Adrenal gland (tissue), 12 donors: Measurements from ENCODE around the gene TM9SF4. TPM values are rescaled to one million over a fixed set of nuclear protein-coding genes. Genes with fewer than 3 reads are reported as not detected.
A peak's percentile ranks its signal among the peaks of the same experiment; 100 is the strongest.
"Not testable (repeated sequence)": the region's sequence is repeated elsewhere in the genome, so short reads cannot be mapped to it uniquely, and the experiment has no call there.

ENCODE experiments used
- DNase-seq, 7 donors: peaks; one replicate each; pipeline ENCODE4 v3.0.0-alpha.2; 2019 to 2020
- H3K27ac ChIP-seq, 5 donors: fragments of 200-600 bp; sonication (generic) in 4 of 5; 1 replicate in 3 of 5; 2 replicates in 2 of 5; pipeline versions ENCODE4 v1.5.1 to v1.8.0; 2016 to 2020; ENCODE audit warnings: mild to moderate bottlenecking in 1 of 5
- H3K27me3 ChIP-seq: fragments of 200-600 bp; 2 replicates; pipeline ENCODE4 v1.8.0; 2021
- H3K36me3 ChIP-seq, 2 donors: fragments of 200-600 bp; replicated peaks in 1 of 2; 1 replicate in 1 of 2; 2 replicates in 1 of 2; pipeline versions ENCODE4 v1.5.1 to v1.8.0; 2018 to 2022
- H3K4me1 ChIP-seq, 2 donors: fragments of 200-600 bp; replicated peaks in 1 of 2; 1 replicate in 1 of 2; 2 replicates in 1 of 2; pipeline versions ENCODE4 v1.5.1 to v1.8.0; 2018 to 2021
- H3K4me3 ChIP-seq, 4 donors: fragments of 200-600 bp; sonication (generic) in 3 of 4; one replicate each; pipeline ENCODE4 v1.5.1; 2016 to 2018
- H3K9me3 ChIP-seq, 3 donors: fragments of 200-600 bp; sonication (generic) in 1 of 3; replicated peaks in 1 of 3; 1 replicate in 2 of 3; 2 replicates in 1 of 3; pipeline versions ENCODE4 v1.5.1 to v1.8.0; 2016 to 2021
- CTCF ChIP-seq, 6 experiments: fragments of 450-650 bp in 4 of 6; fragments of 200-600 bp in 2 of 6; sonication (generic) in 1 of 6; IDR thresholded peaks; 1 replicate in 5 of 6; 2 replicates in 1 of 6; pipeline versions ENCODE4 v1.5.1 to v1.8.0; 2016 to 2021; ENCODE audit warnings: antibody characterized with exemption in 6 of 6, mild to moderate bottlenecking in 2 of 6, moderate library complexity in 1 of 6
- POLR2A ChIP-seq, 2 donors: fragments of 450-650 bp; IDR thresholded peaks; one replicate each; pipeline ENCODE4 v1.6.1; 2017; ENCODE audit warnings: antibody characterized with exemption in 2 of 2, mild to moderate bottlenecking in 2 of 2, moderate library complexity in 1 of 2
- WGBS, 4 donors: extraction: QIAGEN DNeasy Blood & Tissue Kit in 2 of 4; methylation state at CpG; one replicate each; pipeline versions ENCODE4 v1.1.5 to v1.1.7; 2013 to 2017; 5-methylcytosine and 5-hydroxymethylcytosine counted together
- intact Hi-C, 2 donors: fragments of 100-400 bp; cut with DNase I; formaldehyde crosslinking; loops; one replicate each; pipeline versions ENCODE4 v1.14.1 to v1.15.0; 2022 to 2023
- polyA plus RNA-seq, 3 donors: library from polyadenylated mRNA; stranded (reverse); fragments of 200-250 nt in 2 of 3; fragments of 350-450 nt in 1 of 3; fragmentation: Illumina TruSeq in 1 of 3; extraction: RNeasy Lipid Tissue Mini Kit (QIAGEN cat#74804) in 1 of 3; gene quantifications; one replicate each; pipeline ENCODE4 v1.2.3, GENCODE V29; 2013 to 2014
- total RNA-seq, 9 donors: library from RNA; depleted of rRNA in 4 of 9; stranded (reverse); fragments of >200 nt in 4 of 9; fragments of 120-200 nt in 1 of 9; fragmentation: NEBNext Ultra II Directional in 1 of 9; extraction: Animal tissue kit (Norgen Biotek cat#: 25700) in 1 of 9; gene quantifications; one replicate each; pipeline versions ENCODE4 v1.1.0 to v1.2.4, GENCODE V29; 2013 to 2023
- donor health status: healthy with polysubstance abuse.
- donor health status: Bipolar disorder and iron deficiency.
- donor health status: DM: yes; HTN: yes; CAD: no.
- donor health status: DM: no; HTN: no; CAD: no.
- donor health status: DM: no; HTN: no; CAD: no.
- donor health status: DM: yes; HTN: yes; CAD: no.

Gene TM9SF4
- total and polyA plus RNA-seq, 12 donors: 23.2 to 61.0 (median 46.1) TPM

DNA sequence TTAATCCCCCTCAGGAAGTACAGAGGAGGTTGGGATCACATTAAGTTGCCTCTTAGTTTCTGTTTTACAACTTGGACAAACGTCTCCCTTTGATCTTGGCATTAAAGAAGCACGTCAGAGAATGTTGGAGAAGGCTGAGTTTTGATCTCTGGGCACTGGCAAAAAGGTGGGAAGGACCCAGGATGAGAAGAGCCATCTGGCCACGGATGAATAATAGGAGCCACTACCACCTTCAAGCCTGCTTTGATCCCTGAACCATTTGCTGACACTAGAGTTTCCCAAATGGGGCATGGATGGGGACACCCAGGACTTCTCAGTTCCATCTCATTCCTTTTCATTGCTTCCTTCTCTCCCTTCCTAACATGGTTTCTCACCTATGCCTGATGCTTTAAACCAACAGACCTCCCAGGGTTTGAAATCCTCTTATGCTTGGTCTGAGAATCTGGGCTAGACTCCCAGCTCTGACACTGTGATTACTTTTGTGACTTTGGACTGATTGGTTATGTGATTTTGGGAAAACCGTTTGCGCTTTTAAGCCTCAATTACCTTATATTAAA lies 5.8 kb downstream of the TM9SF4 start:
- no peak for DNase-seq
- Histone ChIP-seq H3K4me3 (no peak overlapping the region), H3K27me3 (no peaks in the 10 kb centered on the region), H3K4me1 (peaks cover 5 to 67% of the 10 kb centered on the region in 2 donors), H3K9me3 (no peaks in the 10 kb centered on the region), H3K27ac (peak overlapping the region in 2 of 5 donors; percentile 39 to 43), H3K36me3 (no peaks in the 10 kb centered on the region)
- WGBS, 4 donors: 56 to 61% (median 59%) methylated on average over 5 of the region's 5 CpGs
- intact Hi-C loops: no loop called here
- TF ChIP-seq CTCF (IDR thresholded peaks at IDR 0.05): no peak
- TF ChIP-seq POLR2A (IDR thresholded peaks at IDR 0.05): no peak

DNA sequence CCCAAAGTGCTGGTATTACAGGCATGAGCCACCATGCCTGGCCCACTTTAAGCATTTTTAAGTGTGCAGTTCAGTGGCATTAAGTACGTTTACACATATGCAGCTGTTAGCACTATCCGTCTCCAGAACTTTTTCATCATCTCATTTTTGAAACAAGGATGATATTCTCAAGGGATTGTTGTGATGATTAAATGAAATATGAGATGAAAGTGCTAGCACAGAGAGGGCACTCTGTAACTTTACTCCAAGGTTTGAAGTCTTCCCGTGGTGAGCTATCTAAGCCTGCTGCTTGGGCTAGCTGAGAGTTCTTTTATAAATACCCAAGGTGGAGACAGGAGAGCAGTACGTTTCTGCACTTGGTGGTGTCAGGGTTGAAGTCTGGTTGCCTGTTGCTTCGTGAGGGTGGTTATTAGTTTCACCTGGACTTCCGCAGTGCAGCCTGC lies 6.6 kb downstream of the TM9SF4 start:
- peaks cover 0 to 58% of the 10 kb centered on the region in 2 donors for H3K4me1 ChIP-seq
- DNase-seq: no peak
- TF ChIP-seq CTCF (IDR thresholded peaks at IDR 0.05) (no peak), POLR2A (IDR thresholded peaks at IDR 0.05) (no peak)
- H3K36me3 ChIP-seq: no peaks in the 10 kb centered on the region
- 70 to 79% (median 75%) methylated on average over 6 of the region's 6 CpGs for WGBS, 4 donors
- no peak overlapping the region for H3K4me3 ChIP-seq
- no peaks in the 10 kb centered on the region for H3K27me3 ChIP-seq
- no peak overlapping the region for H3K27ac ChIP-seq
- intact Hi-C loops: no loop called here
- H3K9me3 ChIP-seq: no peaks in the 10 kb centered on the region

DNA sequence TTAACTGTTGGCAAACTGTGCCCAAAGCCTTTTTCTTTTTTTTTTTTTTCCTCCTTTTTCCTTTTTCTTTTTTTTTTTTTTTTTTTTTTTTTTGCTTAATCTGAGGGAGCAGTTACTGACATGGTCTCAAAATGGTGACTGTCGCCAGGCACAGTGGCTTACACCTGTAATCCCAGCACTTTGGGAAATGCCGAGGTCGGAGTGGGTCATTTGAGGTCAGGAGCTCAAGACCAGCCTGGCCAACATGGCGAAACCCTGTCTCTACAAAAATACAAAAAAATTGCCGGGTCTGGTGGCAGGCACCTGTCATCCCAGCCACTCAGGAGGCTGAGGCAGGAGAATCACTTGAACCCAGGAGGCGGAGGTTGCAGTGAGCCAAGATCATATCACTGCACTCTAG lies 7.3 kb downstream of the TM9SF4 start:
- peaks cover 0 to 52% of the 10 kb centered on the region in 2 donors for H3K4me1 ChIP-seq
- 86 to 88% (median 88%) methylated on average over 6 of the region's 6 CpGs for WGBS, 4 donors
- not testable (repeated sequence) for H3K9me3 ChIP-seq

GRCh38 chr20:32118427-32118826 lies 8.9 kb downstream of the TM9SF4 start:
- 95 to 97% (median 97%) methylated on average over 5 of the region's 5 CpGs for WGBS, 4 donors
- DNase-seq, H3K27ac ChIP-seq, H3K4me3 ChIP-seq, H3K9me3 ChIP-seq, H3K36me3 ChIP-seq, intact Hi-C loops, H3K27me3 ChIP-seq: not testable (repeated sequence)
- peaks cover 0 to 40% of the 10 kb centered on the region in 2 donors for H3K4me1 ChIP-seq

More for the DNA sequence above, 7.3 kb downstream of the TM9SF4 start:
- intact Hi-C loops, H3K27me3 ChIP-seq, DNase-seq, H3K36me3 ChIP-seq, H3K4me3 ChIP-seq: not testable (repeated sequence)
- peak overlapping the region in 1 of 5 donors; percentile 52 for H3K27ac ChIP-seq

DNA sequence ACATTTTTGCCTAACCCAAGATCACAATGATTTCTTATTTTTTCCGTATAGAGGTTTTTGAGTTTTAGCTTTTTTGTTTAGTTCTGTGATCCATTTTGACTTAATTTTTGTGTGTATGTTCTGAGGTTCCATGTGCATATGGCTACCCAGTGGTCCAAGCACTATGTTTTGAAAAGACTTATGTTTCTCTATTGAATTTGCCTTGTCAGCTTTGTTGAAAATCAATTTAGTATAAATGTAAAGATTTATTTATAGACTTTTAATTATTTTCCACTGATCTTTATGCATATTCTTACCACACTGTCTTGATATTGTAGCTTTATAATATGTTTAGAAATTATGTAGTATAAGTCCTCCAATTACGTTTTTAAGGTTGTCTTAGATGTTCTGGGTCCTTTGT lies 10.2 kb downstream of the TM9SF4 start:
- Histone ChIP-seq H3K36me3 (no peaks in the 10 kb centered on the region), H3K27ac (no peak overlapping the region), H3K27me3 (no peaks in the 10 kb centered on the region), H3K4me3 (no peak overlapping the region), H3K9me3 (no peaks in the 10 kb centered on the region), H3K4me1 (peaks cover 0 to 32% of the 10 kb centered on the region in 2 donors)
- no peak for DNase-seq
- intact Hi-C loops: no loop called here
- WGBS, 4 donors: 94 to 96% (median 96%) methylated on average over 2 of the region's 2 CpGs
- no peak for TF ChIP-seq CTCF (IDR thresholded peaks at IDR 0.05)
- no peak for TF ChIP-seq POLR2A (IDR thresholded peaks at IDR 0.05)

DNA sequence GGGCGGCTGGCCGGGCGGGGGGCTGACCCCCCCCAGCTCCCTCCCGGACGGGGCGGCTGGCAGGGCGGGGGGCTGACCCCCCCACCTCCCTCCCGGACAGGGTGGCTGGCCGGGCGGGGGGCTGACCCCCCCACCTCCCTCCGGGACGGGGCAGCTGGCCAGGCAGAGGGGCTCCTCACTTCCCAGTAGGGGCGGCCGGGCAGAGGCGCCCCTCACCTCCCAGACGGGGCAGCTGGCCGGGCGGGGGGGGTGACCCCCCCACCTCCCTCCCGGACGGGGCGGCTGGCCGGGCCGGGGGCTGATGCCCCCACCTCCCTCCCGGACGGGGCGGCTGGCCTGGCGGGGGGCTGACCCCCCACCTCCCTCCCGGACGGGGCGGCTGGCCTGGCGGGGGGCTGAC lies 12.4 kb downstream of the TM9SF4 start:
- H3K27ac ChIP-seq: not testable (repeated sequence)
- 89 to 90% methylated on average over 9 to 24 of the region's 31 CpGs; no CpG with 5 or more reads in 2 of the 4 donors for WGBS, 4 donors

More for the DNA sequence above, 12.4 kb downstream of the TM9SF4 start:
- H3K9me3 ChIP-seq, H3K27me3 ChIP-seq, DNase-seq, intact Hi-C loops, H3K4me3 ChIP-seq, H3K36me3 ChIP-seq: not testable (repeated sequence)
- peaks cover 0 to 16% of the 10 kb centered on the region in 2 donors for H3K4me1 ChIP-seq
